Fibroblast of pulmonary artery (primary cell): ENCODE measurements around the gene CCDC171.
A peak's percentile ranks its signal among the peaks of the same experiment; 100 is the strongest.

Source experiments
- DNase-seq: peaks from one replicate; pipeline ENCODE4 v3.0.0-alpha.2; 2010; ENCODE audit warnings: low read depth
- H3K4me3 ChIP-seq: replicated peaks from 2 replicates; pipeline ENCODE4 v1.5.1; 2011; ENCODE audit warnings: low read depth, mild to moderate bottlenecking, control low read depth, low read length, moderate library complexity
- TF ChIP-seq, protein P1 (sequence below): IDR thresholded peaks from 2 replicates; pipeline ENCODE4 v1.5.1; 2011; ENCODE audit warnings: mild to moderate bottlenecking, control low read depth, low read length, inconsistent platforms; ENCODE audit errors: missing control alignments

The CCDC171 gene

DNA sequence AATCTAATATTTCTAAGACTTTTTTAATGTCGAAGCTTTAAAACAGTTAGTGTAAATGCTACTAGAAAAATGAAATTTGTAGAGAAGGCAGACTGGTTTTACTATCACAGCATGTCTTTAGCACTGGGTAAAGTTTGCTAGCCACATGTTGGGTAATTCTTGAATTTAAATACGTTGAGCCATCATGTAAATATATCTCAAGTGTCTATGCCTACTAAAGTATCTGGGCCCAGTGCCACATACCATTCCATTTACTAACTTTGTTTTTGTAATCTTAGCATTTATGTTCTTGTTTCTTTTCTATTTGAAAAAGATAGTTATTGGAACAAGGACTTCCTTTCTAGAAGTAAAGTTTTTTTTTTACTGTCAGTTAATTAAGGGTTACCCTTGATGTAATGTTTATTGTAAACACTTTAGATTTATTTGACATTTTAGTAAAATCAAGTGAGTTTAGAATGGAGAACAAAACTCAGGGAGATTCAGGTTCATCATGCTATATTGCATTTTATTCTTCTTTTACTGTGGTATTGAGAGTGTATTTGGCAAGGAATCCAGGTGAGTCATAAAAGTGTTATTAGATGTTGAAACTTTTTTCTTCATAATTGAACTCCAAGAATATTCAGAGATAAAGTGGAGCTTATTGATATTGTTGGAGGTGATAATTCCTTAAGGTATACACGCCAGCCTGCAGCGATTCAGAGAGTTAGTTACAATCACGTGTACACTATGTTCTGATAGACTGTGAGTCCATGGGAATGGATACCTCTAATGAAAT is 182.4 kb downstream of the CCDC171 start:
- DNase-seq, result peak; percentile 95
- TF ChIP-seq, protein P1, sequence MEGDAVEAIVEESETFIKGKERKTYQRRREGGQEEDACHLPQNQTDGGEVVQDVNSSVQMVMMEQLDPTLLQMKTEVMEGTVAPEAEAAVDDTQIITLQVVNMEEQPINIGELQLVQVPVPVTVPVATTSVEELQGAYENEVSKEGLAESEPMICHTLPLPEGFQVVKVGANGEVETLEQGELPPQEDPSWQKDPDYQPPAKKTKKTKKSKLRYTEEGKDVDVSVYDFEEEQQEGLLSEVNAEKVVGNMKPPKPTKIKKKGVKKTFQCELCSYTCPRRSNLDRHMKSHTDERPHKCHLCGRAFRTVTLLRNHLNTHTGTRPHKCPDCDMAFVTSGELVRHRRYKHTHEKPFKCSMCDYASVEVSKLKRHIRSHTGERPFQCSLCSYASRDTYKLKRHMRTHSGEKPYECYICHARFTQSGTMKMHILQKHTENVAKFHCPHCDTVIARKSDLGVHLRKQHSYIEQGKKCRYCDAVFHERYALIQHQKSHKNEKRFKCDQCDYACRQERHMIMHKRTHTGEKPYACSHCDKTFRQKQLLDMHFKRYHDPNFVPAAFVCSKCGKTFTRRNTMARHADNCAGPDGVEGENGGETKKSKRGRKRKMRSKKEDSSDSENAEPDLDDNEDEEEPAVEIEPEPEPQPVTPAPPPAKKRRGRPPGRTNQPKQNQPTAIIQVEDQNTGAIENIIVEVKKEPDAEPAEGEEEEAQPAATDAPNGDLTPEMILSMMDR, result no peak
- no peak overlapping the region for H3K4me3 ChIP-seq

DNA sequence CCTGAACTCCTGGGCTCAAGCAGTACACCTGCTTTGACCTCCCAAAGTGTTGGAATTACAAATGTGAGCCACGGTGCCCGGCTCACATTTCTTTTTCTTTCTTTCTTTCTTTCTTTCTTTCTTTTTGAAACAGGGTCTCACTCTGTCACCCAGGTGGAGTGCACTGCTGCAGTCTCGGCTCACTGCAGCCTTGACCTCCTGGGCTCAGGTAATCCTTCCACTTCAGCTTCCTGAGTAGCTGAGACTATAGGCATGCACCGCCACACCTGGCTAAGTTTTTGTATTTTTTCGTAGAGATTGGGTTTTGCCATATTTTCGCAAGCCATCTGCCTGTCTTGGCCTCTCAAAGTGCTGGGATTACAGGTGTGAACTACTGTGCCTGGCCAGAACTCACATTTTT is 183.7 kb downstream of the CCDC171 start:
- DNase-seq, result no peak
- H3K4me3 ChIP-seq, result no peak overlapping the region
- TF ChIP-seq, protein P1, result no peak

DNA sequence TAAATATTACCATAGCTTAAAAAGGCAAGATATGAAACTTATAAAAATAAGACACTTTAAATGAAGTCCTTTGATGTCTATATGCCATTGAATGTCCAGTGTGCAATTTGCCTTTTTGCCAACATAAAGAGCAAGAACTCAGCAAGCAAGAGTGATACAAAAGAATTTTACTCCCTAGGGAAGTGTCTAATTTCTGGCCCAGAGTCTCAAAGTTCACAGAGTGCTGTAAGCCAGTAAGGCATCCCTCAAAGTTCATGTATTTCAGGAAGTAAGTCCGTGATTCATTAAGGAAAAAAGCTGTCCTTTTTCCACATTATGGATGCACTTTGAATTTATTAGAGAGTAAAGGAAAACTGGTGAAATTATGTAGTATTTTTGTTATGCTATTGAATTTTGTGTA is 185.2 kb downstream of the CCDC171 start:
- DNase-seq, result peak; percentile 51
- TF ChIP-seq, protein P1, result no peak
- no peak overlapping the region for H3K4me3 ChIP-seq

DNA sequence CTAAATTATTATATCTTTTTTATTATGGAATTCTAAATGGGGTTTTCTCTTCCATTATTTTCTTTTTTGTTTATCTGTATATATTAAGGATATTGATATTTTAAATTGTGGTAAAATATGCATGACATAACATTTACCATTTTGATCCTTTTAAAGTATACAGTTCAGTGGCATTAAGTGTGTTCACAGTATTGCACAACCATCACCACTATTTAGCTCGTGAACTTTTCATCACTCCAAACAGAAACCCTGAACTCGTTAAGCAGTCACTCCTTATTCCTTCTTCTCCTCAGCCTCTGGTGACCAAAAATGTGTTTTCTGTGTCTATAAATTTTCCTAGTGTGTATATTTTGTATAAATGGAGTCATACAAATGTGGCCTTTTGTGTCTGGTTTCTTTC is 188.2 kb downstream of the CCDC171 start:
- TF ChIP-seq, protein P1, result no peak
- H3K4me3 ChIP-seq, result no peak overlapping the region
- DNase-seq, result no peak

DNA sequence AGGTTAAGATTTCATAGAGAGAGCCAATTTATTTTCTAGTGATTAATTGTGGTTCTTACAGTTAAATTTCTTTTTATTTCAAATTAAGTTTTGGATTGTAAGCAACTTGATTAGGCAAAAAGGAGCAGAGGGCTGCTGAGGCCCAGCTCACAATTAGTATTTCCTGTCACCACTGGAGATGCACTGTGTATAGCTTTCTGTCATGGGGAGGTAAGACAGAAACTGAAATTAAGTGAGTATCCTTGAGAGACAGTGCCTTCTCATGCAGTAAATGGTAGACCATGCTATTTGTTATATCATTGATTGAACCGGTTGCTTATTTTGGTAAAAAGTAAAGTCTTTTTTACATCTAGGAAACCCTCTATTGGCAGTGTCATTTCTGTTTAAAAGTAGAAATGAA is 190.7 kb downstream of the CCDC171 start:
- no peak for DNase-seq
- TF ChIP-seq, protein P1, result no peak
- no peak overlapping the region for H3K4me3 ChIP-seq

DNA sequence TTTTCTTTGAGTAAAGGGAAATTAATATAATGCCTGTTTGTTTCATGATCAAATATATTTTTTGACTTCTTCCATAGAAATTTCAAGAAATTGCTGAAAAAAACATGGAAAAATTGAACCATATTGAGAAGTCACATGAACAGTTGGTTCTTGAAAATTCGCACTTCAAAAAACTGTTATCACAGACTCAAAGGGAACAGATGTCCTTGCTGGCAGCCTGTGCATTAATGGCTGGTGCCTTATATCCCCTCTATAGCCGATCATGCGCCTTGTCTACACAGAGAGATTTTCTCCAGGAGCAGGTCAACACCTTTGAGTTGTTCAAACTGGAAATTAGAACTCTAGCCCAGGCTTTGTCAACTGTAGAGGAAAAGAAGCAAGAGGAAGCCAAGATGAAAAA is 191.4 kb downstream of the CCDC171 start:
- DNase-seq, result no peak
- TF ChIP-seq, protein P1, result no peak
- no peak overlapping the region for H3K4me3 ChIP-seq

DNA sequence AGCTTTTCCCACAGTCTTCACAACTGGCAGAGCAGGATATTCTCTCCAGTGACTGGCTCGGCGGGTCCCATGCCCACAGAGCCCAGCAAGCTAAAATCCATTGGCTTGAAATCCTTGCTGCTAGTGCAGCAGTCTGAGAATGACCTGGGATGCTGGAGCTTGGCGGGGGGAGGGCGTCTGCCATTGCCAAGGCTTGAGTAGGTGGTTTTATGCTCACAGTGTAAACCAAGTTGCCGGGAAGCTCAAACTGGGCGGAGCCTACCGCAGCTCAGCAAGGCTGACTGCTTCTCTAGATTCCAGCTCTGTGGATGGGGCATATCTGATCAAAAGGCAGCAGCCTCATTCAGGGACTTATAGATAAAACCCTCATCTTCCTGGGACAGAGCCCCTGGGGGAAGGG is 194.1 kb downstream of the CCDC171 start:
- TF ChIP-seq, protein P1, result no peak
- no peak for DNase-seq
- no peak overlapping the region for H3K4me3 ChIP-seq
